SK-N-SH treated with all-trans-retinoic acid at 6 μM for 48 hours (cell line): ENCODE measurements around the gene ZNF462.

Source experiments
- CREB5 ChIP-seq: fragments of 250-450 bp; sonication (Bioruptor Pico); IDR thresholded peaks from 2 replicates; pipeline ENCODE4 v1.5.1; 2020; ENCODE audit warnings: low read depth, mild to moderate bottlenecking, moderate library complexity
- ESRRG ChIP-seq: fragments of 250-450 bp; sonication (Bioruptor Pico); IDR thresholded peaks from 2 replicates; pipeline ENCODE4 v1.6.1; 2021; ENCODE audit warnings: mild to moderate bottlenecking
- ISL1 ChIP-seq: fragments of 250-450 bp; sonication (Bioruptor Pico); IDR thresholded peaks from 2 replicates; pipeline ENCODE4 v2.1.2; 2022; ENCODE audit warnings: mild to moderate bottlenecking, moderate library complexity
- OSR1 ChIP-seq: fragments of 250-450 bp; sonication (Bioruptor Pico); IDR thresholded peaks from 2 replicates; pipeline ENCODE4 v1.8.0; 2022; ENCODE audit warnings: moderate library complexity, mild to moderate bottlenecking, inconsistent platforms
- PATZ1 ChIP-seq: fragments of 250-450 bp; sonication (Bioruptor Pico); IDR thresholded peaks from 2 replicates; pipeline ENCODE4 v1.8.0; 2020; ENCODE audit warnings: mild to moderate bottlenecking, moderate library complexity, borderline replicate concordance
- RARB ChIP-seq: fragments of 250-450 bp; sonication (Bioruptor Pico); IDR thresholded peaks from 2 replicates; pipeline ENCODE4 v1.8.0; 2021; ENCODE audit warnings: mild to moderate bottlenecking, moderate library complexity
- SNAI2 ChIP-seq: fragments of 250-450 bp; sonication (Bioruptor Pico); IDR thresholded peaks from 2 replicates; pipeline ENCODE4 v1.5.0; 2020; ENCODE audit warnings: mild to moderate bottlenecking, moderate library complexity
- TOX ChIP-seq: fragments of 250-450 bp; sonication (Bioruptor Pico); IDR thresholded peaks from 2 replicates; pipeline ENCODE4 v1.8.0; 2021; ENCODE audit warnings: mild to moderate bottlenecking, moderate library complexity, borderline replicate concordance
- TSHZ2 ChIP-seq: fragments of 250-450 bp; sonication (Bioruptor Pico); IDR thresholded peaks from 2 replicates; pipeline ENCODE4 v1.5.0; 2020; ENCODE audit warnings: mild to moderate bottlenecking, moderate library complexity
- ZFP3 ChIP-seq: fragments of 250-450 bp; sonication (Bioruptor Pico); IDR thresholded peaks from 2 replicates; pipeline ENCODE4 v1.5.0; 2020; ENCODE audit warnings: mild to moderate bottlenecking, moderate library complexity
- ZFP30 ChIP-seq: fragments of 450-650 bp; formaldehyde crosslinking; IDR thresholded peaks from 2 replicates; pipeline ENCODE4 v1.5.0; 2022; ENCODE audit warnings: mild to moderate bottlenecking, moderate library complexity
- ZNF565 ChIP-seq: fragments of 450-650 bp; formaldehyde crosslinking; conservative IDR thresholded peaks from 2 replicates; pipeline ENCODE4 v1.5.0; 2020; ENCODE audit warnings: low read depth, mild to moderate bottlenecking, moderate library complexity
- ZNF70 ChIP-seq: fragments of 450-650 bp; formaldehyde crosslinking; IDR thresholded peaks from 2 replicates; pipeline ENCODE4 v1.5.0; 2020; ENCODE audit warnings: mild to moderate bottlenecking, moderate library complexity

GRCh38 chr9:107034831-107035230 is 171.9 kb downstream of the ZNF462 start:
- TF ChIP-seq ZFP3 (CRISPR knock-in tag) (no peak), ZNF565 (CRISPR knock-in tag) (no peak), SNAI2 (CRISPR knock-in tag) (no peak), TOX (CRISPR knock-in tag) (no peak), OSR1 (CRISPR knock-in tag) (no peak), ISL1 (CRISPR knock-in tag) (no peak), PATZ1 (CRISPR knock-in tag) (no peak), CREB5 (no peak), TSHZ2 (CRISPR knock-in tag) (no peak), ZNF70 (no peak), ESRRG (CRISPR knock-in tag) (no peak), ZFP30 (CRISPR knock-in tag) (no peak), RARB (CRISPR knock-in tag) (no peak)
